Measurements from ENCODE around the gene SLC15A3. TPM values are rescaled to one million over a fixed set of nuclear protein-coding genes. Genes with fewer than 3 reads are reported as not detected.

The SLC15A3 gene
- total RNA-seq, 1 experiment from 2014 or later, result 5.5 TPM

DNA sequence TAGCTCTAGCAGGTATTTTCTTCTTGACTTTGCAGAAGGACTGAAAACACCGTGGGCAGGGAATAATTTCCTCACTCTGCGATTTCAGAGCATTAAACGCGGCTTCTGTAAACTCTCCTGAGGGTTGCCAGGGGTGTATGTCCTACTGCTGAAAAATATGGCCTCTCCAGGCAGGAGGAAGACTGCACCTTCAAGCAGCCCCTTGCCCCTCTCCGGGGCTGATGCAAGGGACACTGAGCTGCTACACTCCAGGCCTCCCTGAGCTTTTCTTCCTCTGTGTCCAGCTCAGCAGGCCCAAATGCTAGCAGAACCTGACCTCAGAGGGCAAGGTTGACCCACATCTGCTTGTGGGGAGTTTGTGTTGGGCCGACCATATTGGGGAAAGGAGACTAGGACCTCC is 21.7 kb upstream of the SLC15A3 start:
- Histone ChIP-seq H3K27me3 (ENCODE audit: insufficient read depth, low read depth) (peaks cover 19% of the 10 kb centered on the region), H3K4me2 (no peak overlapping the region), H4K20me1 (ENCODE audit: insufficient read depth) (no peaks in the 10 kb centered on the region), H3K79me2 (ENCODE audit: low read depth) (no peaks in the 10 kb centered on the region), H3K4me3 (no peak overlapping the region), H3K4me1 (replicated peaks; ENCODE audit: insufficient read depth) (no peaks in the 10 kb centered on the region), H2AFZ (no peak overlapping the region), H3K9me2 (ENCODE audit: insufficient read depth) (no peaks in the 10 kb centered on the region), H3F3A (ENCODE audit: insufficient read depth, low read depth) (no peaks in the 10 kb centered on the region), H3K9me3 (ENCODE audit: insufficient read depth, low read depth) (no peaks in the 10 kb centered on the region), H3K36me3 (ENCODE audit: low read depth) (no peaks in the 10 kb centered on the region), H3K27ac (no peak overlapping the region)
- POLR2A ChIA-PET (ENCODE audit: unreplicated experiment), result no interaction called here
- CTCF ChIA-PET, result no interaction called here
- no TSS peak for BruUV-seq (replicated peaks)
- no peak for DNase-seq
- TF ChIP-seq, protein P1, sequence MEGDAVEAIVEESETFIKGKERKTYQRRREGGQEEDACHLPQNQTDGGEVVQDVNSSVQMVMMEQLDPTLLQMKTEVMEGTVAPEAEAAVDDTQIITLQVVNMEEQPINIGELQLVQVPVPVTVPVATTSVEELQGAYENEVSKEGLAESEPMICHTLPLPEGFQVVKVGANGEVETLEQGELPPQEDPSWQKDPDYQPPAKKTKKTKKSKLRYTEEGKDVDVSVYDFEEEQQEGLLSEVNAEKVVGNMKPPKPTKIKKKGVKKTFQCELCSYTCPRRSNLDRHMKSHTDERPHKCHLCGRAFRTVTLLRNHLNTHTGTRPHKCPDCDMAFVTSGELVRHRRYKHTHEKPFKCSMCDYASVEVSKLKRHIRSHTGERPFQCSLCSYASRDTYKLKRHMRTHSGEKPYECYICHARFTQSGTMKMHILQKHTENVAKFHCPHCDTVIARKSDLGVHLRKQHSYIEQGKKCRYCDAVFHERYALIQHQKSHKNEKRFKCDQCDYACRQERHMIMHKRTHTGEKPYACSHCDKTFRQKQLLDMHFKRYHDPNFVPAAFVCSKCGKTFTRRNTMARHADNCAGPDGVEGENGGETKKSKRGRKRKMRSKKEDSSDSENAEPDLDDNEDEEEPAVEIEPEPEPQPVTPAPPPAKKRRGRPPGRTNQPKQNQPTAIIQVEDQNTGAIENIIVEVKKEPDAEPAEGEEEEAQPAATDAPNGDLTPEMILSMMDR (conservative IDR thresholded peaks at IDR 0.05), result no peak
- no peak for TF ChIP-seq EZH2 (IDR thresholded peaks at IDR 0.05; ENCODE audit: low read depth)
- intact Hi-C loops (cut with micrococcal nuclease; ENCODE audit: unreplicated experiment), result no loop called here

DNA sequence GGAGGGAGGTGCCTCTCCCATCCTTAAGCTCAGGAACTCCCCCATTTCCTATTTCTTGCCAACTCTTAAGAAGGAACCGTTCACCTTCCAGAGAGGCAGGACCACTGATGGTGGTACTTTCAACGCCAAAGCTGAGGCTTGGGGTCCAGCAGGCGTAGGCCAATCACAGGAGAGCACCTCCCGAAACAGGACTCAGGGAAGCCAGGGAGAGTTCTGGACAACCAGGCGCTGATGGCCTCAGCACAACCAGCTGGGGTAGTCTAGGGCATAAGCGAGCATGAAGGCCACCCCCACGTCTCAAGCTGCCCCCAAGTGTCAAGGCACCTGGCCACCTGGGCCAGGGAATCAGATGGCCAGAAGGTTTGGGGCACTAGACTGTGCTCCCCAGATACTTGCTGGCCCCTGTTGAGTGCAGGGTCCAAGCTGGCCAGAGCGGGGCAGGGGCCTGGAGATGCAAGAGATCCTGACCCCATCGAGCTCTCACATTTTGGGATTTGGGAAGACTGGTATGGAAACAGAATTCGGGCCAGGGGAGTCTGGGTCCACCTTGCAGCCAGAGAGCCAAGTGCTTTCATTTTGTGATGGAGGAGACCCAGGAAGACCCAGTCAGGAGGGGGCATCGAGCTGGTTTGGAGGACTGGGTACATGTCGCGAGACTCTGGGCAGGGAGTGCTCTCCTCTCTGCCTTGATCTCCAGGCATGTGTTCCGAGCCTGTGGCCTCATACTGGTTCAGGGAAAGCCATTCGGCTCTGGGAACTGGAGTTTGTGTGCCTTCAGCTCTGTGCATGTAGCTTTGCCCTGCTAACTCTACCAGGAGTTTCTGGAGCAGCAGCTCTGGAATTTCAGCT is 20.4 kb upstream of the SLC15A3 start:
- no peaks in the 10 kb centered on the region; the same call in none of the 2 replicates for H3K9me3 ChIP-seq (ENCODE audit: insufficient read depth, low read depth)
- no peak for TF ChIP-seq EZH2 (IDR thresholded peaks at IDR 0.05; ENCODE audit: low read depth)
- TF ChIP-seq, protein P1 (conservative IDR thresholded peaks at IDR 0.05), result no peak
- no peak overlapping the region for H3K27ac ChIP-seq
- intact Hi-C loops (cut with micrococcal nuclease; ENCODE audit: unreplicated experiment), result no loop called here
- no peaks in the 10 kb centered on the region for H3K4me1 ChIP-seq (replicated peaks; ENCODE audit: insufficient read depth)
- no TSS peak for BruUV-seq (replicated peaks)
- no peaks in the 10 kb centered on the region for H4K20me1 ChIP-seq (ENCODE audit: insufficient read depth)
- DNase-seq, result no peak
- no peaks in the 10 kb centered on the region for H3K36me3 ChIP-seq (ENCODE audit: low read depth)
- H3K27me3 ChIP-seq (ENCODE audit: insufficient read depth, low read depth), result peaks cover 14% of the 10 kb centered on the region
- no peak overlapping the region for H3K4me2 ChIP-seq
- no peak overlapping the region for H3K4me3 ChIP-seq
- POLR2A ChIA-PET (ENCODE audit: unreplicated experiment), result no interaction called here
- H2AFZ ChIP-seq, result no peak overlapping the region
- no peaks in the 10 kb centered on the region for H3K79me2 ChIP-seq (ENCODE audit: low read depth)
- no peaks in the 10 kb centered on the region for H3F3A ChIP-seq (ENCODE audit: insufficient read depth, low read depth)
- no peaks in the 10 kb centered on the region for H3K9me2 ChIP-seq (ENCODE audit: insufficient read depth)
- CTCF ChIA-PET, result interaction anchor here (0.8 kb wide), 1 partner anchor 167 kb away, joined by 5 read pairs; no protein-coding TSS in a partner anchor

DNA sequence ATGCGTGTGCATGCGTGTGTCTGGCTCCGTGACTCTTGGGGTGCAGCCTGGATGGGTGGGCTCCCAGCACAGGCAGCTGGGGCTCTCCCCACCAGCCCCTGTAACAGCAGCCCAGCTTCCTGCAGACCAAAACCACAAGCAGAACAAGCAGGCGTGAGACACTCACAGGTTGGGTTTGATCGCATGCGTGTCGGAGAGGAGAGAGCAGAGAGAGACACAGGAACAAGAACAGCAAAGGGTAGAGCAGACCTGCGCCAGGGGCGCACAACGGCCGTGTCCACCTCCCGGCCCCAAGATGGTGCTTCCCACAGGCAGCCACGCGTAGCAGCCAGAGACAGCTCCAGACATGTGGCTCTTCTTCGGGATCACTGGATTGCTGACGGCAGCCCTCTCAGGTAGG is 19.5 kb upstream of the SLC15A3 start, which contains the start of gene CD6:
Gene CD6, plus strand, starts transcription at position 161 of the 400 bp plus-strand sequence. Its CDS starts 186 bp downstream, at position 347.
- Histone ChIP-seq H3K4me3 (no peak within 1 kb of the TSS), H3K9me2 (ENCODE audit: insufficient read depth) (no peaks in the 10 kb centered on the region), H2AFZ (no peak within 1 kb of the TSS), H4K20me1 (ENCODE audit: insufficient read depth) (no peaks in the 10 kb centered on the region), H3K79me2 (ENCODE audit: low read depth) (no peaks in the 10 kb centered on the region), H3F3A (ENCODE audit: insufficient read depth, low read depth) (no peaks in the 10 kb centered on the region), H3K27me3 (ENCODE audit: insufficient read depth, low read depth) (peaks cover 14% of the 10 kb centered on the region), H3K27ac (no peak within 1 kb of the TSS), H3K4me1 (replicated peaks; ENCODE audit: insufficient read depth) (no peaks in the 10 kb centered on the region), H3K36me3 (ENCODE audit: low read depth) (no peaks in the 10 kb centered on the region), H3K4me2 (no peak within 1 kb of the TSS), H3K9me3 (ENCODE audit: insufficient read depth, low read depth) (no peaks in the 10 kb centered on the region; the same call in none of the 2 replicates)
- BruUV-seq (replicated peaks), result no TSS peak
- intact Hi-C loops (cut with micrococcal nuclease; ENCODE audit: unreplicated experiment), result loop anchor here (2.0 kb wide), 1 partner anchor 47 kb away; the partner anchor contains the start of gene TMEM132A
- ChIA-PET CTCF (no interaction called here), POLR2A (ENCODE audit: unreplicated experiment) (no interaction called here)
- no peak for DNase-seq
- TF ChIP-seq, protein P1 (conservative IDR thresholded peaks at IDR 0.05), result no peak
- no peak for TF ChIP-seq EZH2 (IDR thresholded peaks at IDR 0.05; ENCODE audit: low read depth)

Data from PC-9 (cell line).